ENCODE data around the gene STN1. TPM values are rescaled to one million over a fixed set of nuclear protein-coding genes. Genes with fewer than 3 reads are reported as not detected.

STN1 gene
- total and polyA plus RNA-seq, 9 of the 15 experiments (the other 6 are each of a cell fraction or from before 2014, with no cell fraction given): 9.1 to 19.6 (median 13.8) TPM

DNA sequence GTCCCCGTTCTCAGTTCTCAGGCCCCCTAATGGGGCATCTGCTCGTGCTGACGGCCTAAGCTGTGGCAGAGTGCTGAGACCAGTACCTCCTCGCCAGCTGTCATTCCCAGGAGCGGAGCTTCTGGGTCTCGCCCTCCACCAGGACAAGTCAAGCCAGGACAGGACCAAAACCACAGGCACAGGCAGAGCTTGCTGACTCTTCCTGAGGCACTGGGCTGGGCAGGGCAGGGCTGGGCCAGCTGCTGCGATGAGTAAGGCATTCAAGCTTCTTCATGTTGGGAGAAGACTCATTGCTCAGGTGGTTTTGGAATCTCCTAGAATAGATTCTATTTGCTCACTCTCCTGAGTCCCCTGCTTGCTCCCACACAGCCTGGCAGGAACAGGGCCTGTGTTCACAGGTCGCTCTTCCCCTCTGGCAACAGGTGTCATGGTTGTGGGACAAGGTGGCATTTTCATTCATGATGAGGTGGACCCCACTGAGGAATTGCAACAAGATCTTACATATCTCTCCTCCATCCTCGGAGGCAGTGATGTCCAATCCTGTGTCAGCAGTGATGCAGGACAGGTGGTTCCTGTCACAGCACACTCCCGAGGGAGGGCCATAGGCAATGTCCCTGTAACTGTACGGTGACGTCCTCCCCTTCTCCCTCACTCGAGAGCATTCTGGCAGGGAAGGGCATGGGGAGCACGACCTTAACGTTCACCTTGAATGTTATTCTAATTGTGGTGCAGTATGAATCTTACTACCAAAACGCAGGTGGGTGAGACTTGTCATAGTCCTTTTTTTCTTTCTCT, 45.6 kb downstream of the STN1 start (continued):
- TF ChIP-seq, protein P1, sequence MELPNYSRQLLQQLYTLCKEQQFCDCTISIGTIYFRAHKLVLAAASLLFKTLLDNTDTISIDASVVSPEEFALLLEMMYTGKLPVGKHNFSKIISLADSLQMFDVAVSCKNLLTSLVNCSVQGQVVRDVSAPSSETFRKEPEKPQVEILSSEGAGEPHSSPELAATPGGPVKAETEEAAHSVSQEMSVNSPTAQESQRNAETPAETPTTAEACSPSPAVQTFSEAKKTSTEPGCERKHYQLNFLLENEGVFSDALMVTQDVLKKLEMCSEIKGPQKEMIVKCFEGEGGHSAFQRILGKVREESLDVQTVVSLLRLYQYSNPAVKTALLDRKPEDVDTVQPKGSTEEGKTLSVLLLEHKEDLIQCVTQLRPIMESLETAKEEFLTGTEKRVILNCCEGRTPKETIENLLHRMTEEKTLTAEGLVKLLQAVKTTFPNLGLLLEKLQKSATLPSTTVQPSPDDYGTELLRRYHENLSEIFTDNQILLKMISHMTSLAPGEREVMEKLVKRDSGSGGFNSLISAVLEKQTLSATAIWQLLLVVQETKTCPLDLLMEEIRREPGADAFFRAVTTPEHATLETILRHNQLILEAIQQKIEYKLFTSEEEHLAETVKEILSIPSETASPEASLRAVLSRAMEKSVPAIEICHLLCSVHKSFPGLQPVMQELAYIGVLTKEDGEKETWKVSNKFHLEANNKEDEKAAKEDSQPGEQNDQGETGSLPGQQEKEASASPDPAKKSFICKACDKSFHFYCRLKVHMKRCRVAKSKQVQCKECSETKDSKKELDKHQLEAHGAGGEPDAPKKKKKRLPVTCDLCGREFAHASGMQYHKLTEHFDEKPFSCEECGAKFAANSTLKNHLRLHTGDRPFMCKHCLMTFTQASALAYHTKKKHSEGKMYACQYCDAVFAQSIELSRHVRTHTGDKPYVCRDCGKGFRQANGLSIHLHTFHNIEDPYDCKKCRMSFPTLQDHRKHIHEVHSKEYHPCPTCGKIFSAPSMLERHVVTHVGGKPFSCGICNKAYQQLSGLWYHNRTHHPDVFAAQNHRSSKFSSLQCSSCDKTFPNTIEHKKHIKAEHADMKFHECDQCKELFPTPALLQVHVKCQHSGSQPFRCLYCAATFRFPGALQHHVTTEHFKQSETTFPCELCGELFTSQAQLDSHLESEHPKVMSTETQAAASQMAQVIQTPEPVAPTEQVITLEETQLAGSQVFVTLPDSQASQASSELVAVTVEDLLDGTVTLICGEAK (IDR thresholded peaks at IDR 0.05): no peak
- TF ChIP-seq, protein P1 (CRISPR knock-in tag; IDR thresholded peaks at IDR 0.05): no peak
- TF ChIP-seq CHD2 (IDR thresholded peaks at IDR 0.05; ENCODE audit: low read depth, low read length) (no peak), ZNF140 (CRISPR knock-in tag; IDR thresholded peaks at IDR 0.05) (no peak), ZNF644 (tag; IDR thresholded peaks at IDR 0.05; ENCODE audit: low read depth) (no peak)

Measured in K562 (cell line).